RWPE1 (cell line): ENCODE measurements around the gene SLC30A10.
"Not testable (repeated sequence)": the region's sequence is repeated elsewhere in the genome, so short reads cannot be mapped to it uniquely, and the experiment has no call there.

ENCODE experiments used
- CTCF ChIA-PET: fragments of 350-600 bp; sonication (Branson Sonifier 250); formaldehyde crosslinking; extraction: SDS; loops from one replicate; lab custom pipeline; 2021; lab: Yijun Ruan, JAX
- POLR2A ChIA-PET: fragments of 400-600 bp; formaldehyde crosslinking; extraction: SDS; loops from one replicate; lab custom pipeline; 2020; ENCODE audit warnings: antibody characterized with exemption; ENCODE audit not compliant: low non-redundant PET; lab: Yijun Ruan, JAX
- DNase-seq: peaks from one replicate; pipeline ENCODE4 v3.0.0; 2012; ENCODE audit warnings: low spot score
- H3K27ac ChIP-seq: fragments of 450-650 bp; 2 replicates; pipeline ENCODE4 v1.5.1; 2017
- TF ChIP-seq, protein P1 (sequence below): fragments of 450-650 bp; conservative IDR thresholded peaks from 2 replicates; pipeline ENCODE4 v1.5.1; 2017; ENCODE audit warnings: low read depth, mild to moderate bottlenecking

The SLC30A10 gene

DNA sequence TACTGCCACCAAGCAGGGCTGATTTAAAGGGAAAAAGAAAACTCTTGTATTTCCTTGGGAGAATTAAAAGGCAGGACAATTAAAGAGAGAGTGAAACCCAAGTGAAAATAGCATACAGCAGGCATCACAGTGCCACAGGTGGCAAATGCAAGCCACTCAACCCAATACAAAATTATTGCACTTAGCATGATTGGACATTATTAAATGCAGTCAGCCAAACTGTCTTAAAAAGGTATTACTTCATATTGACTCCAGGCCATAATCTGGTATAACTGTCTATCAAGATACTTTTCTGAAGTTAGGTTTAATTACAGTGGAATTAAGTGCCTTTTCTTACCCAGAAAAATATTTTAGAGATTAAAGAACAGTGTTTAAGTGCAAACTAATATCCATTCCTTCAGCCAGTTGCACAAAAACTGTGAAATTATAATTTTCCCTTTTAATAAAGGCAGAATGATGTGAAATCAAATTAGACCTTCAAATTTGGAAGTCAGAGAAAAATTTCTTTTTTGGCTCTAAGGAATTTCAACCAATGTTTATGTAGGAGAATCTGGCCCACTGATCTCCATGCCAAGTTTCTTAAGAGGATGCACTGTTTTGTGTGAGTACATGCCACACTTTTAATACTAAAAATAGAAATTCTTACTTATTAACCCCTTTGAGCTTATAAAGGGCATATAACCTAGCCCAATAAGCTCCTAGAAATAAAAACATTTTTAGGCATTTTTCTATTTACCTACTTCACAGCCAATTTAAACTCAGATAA lies 15.2 kb downstream of the SLC30A10 start:
- CTCF ChIA-PET = interaction anchor here (0.5 kb wide), 1 partner anchor 786 kb away, joined by 3 read pairs; no protein-coding TSS in a partner anchor
- no peak overlapping the region for H3K27ac ChIP-seq
- TF ChIP-seq, protein P1, sequence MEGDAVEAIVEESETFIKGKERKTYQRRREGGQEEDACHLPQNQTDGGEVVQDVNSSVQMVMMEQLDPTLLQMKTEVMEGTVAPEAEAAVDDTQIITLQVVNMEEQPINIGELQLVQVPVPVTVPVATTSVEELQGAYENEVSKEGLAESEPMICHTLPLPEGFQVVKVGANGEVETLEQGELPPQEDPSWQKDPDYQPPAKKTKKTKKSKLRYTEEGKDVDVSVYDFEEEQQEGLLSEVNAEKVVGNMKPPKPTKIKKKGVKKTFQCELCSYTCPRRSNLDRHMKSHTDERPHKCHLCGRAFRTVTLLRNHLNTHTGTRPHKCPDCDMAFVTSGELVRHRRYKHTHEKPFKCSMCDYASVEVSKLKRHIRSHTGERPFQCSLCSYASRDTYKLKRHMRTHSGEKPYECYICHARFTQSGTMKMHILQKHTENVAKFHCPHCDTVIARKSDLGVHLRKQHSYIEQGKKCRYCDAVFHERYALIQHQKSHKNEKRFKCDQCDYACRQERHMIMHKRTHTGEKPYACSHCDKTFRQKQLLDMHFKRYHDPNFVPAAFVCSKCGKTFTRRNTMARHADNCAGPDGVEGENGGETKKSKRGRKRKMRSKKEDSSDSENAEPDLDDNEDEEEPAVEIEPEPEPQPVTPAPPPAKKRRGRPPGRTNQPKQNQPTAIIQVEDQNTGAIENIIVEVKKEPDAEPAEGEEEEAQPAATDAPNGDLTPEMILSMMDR = no peak
- POLR2A ChIA-PET = no interaction called here
- no peak for DNase-seq

DNA sequence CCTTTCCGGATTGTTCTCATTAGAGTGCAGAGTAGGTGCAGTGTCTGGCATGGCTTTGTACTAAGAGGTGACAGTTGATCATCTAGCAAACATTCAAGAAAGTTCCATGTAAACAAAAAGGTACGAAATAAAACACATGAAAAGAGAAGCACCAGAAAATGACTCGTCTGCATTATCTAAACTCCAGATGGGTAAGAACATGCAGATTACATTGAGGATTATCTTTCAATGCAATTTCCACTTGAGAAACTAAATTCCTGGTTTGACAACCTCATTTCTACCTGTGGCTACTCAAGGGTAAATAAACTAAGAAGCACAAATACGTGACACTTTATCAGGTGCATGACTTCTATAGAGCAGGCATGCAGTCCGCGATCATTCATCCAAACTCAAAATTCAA lies 17.6 kb downstream of the SLC30A10 start:
- no peak overlapping the region for H3K27ac ChIP-seq
- CTCF ChIA-PET = no interaction called here
- POLR2A ChIA-PET = no interaction called here
- DNase-seq = no peak
- TF ChIP-seq, protein P1 = no peak

DNA sequence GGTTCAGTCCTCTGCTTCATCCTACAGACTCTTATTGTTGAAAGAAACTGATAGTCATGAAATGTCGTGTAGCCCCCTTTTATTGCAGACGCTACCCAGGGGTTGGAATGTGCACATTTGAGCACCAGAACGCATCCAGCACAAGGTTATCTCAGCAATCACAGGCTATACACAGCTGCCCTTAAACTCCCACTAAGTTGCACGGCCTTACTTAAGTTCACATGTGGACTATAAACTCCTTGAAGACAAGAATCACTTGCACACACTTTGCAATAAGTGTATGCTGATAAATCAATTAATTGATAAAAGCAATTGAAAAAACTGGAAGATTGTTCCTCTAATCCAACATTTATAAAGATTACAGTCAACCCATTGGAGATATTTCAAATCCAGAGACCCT lies 18.9 kb downstream of the SLC30A10 start:
- POLR2A ChIA-PET = no interaction called here
- TF ChIP-seq, protein P1 = no peak
- no peak overlapping the region for H3K27ac ChIP-seq
- CTCF ChIA-PET = interaction anchor here (0.7 kb wide), 1 partner anchor 1981 kb away, joined by 3 read pairs; no protein-coding TSS in a partner anchor
- no peak for DNase-seq

DNA sequence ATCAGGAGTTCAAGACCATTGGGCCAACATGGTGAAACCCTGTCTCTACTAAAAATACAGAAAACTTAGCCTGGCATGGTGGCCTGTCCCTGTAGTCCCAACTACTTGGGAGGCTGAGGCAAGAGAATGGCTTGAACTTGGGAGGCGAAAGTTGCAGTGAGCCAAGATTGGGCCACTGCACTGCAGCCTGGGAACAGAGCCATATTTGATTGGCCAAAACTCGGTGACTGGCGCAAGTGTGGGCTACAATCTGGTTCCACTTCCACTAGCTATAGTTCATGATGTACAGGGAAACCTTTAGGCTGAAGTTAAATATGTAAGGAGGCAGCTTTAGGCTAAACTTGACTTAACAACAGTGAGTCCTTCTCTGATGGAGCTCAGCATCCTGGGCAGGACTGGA lies 20.2 kb downstream of the SLC30A10 start:
- no peak overlapping the region for H3K27ac ChIP-seq
- POLR2A ChIA-PET = no interaction called here
- TF ChIP-seq, protein P1 = no peak
- CTCF ChIA-PET = interaction anchor here (0.6 kb wide), 1 partner anchor 729 kb away, joined by 3 read pairs; no protein-coding TSS in a partner anchor
- no peak for DNase-seq

DNA sequence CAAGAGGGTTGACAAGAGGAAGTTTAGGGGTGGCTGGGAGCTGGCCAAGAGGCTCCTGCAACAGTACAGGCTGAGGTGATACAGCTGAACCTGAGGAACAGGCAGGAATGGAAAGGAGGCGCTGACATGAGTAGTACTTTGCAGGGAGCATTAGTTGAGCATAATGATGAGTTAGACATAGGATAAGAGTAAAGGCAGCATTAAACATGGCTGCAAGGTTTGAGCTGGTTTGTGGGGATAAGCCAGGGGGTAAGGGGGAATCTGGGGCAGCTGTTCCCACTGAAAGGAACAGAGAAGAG lies 20.6 kb downstream of the SLC30A10 start:
- H3K27ac ChIP-seq = no peak overlapping the region
- no peak for DNase-seq
- ChIA-PET POLR2A (no interaction called here), CTCF (interaction anchor here (0.6 kb wide), 1 partner anchor 728 kb away, joined by 3 read pairs; no protein-coding TSS in a partner anchor)
- TF ChIP-seq, protein P1 = no peak

DNA sequence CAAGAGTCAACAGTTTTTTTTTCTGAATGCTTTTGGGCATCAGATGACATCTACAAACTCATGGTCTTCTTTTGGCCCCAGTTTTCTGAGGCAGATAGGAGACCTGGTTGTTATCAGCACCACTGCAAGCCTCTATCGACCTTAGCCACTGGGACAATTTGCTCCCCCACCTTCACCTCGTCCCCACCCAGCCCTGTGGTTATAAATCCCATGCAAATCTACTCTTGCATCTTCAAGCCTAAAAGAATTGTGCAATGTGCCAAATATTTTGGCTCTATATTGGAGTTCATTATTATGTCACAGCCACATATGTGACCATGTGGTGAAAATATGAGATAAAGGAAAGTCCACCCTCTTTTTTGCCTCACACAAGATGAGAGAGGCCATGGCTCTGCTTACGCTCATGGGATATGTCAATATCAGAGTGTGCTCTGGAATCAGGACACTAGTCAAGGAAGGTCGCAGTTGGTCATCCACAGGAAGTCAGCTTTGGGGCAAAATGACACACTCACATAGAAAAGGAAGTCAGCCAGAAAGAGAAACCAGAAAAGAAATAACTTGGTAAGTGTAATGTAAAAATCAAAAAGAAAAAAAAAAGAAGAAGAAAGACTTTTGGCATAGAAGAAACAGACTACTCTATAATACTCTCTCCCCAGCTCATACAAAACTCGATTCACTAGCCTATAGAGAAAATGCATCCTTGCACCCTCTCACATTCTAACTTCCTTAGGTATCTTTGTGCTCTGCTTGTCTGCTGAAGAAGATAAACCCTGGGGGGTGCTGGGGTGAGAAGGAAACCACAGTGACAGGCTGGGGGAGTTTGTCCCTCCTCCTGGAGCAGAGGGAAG lies 21.2 kb downstream of the SLC30A10 start:
- CTCF ChIA-PET = interaction anchor here (0.6 kb wide), 1 partner anchor 728 kb away, joined by 3 read pairs; no protein-coding TSS in a partner anchor
- no peak overlapping the region for H3K27ac ChIP-seq
- TF ChIP-seq, protein P1 = no peak
- DNase-seq = no peak
- POLR2A ChIA-PET = no interaction called here

DNA sequence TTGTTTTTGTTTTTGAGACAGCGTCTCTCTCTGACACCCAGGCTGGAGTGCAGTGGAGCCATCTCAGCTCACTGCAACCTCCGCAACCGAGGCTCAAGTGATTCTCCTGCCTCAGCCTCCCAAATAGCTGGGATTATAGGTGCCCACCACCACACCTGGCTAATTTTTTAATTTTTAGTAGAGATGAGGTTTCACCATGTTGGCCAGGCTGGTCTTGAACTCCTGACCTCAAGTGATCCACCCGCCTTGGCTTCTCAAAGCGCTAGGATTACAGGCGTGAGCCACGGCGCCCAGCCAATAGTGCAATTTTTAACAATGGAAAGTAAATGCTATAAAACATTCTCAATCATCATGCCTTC lies 21.8 kb downstream of the SLC30A10 start:
- DNase-seq, CTCF ChIA-PET, H3K27ac ChIP-seq, POLR2A ChIA-PET: not testable (repeated sequence)
